Fibroblast of lung (primary cell): ENCODE measurements around the gene RYR1. TPM values are rescaled to one million over a fixed set of nuclear protein-coding genes. Genes with fewer than 3 reads are reported as not detected.

Experiments
- DNase-seq, 2 donors: peaks; one replicate each; pipeline versions ENCODE4 v3.0.0 to v3.0.0-alpha.2; 2010; ENCODE audit warnings: low read depth in 2 of 2
- H2AFZ ChIP-seq: 2 replicates; pipeline ENCODE4 v1.5.1; 2012; ENCODE audit warnings: low read length, control low read depth, inconsistent platforms
- H3K27ac ChIP-seq: 2 replicates; pipeline ENCODE4 v1.5.1; 2011; ENCODE audit warnings: low read length, control low read depth; ENCODE audit not compliant: insufficient read depth
- H3K27me3 ChIP-seq: 2 replicates; pipeline ENCODE4 v1.5.1; 2011; ENCODE audit warnings: mild to moderate bottlenecking, low read length; ENCODE audit not compliant: control insufficient read depth, insufficient read depth
- H3K36me3 ChIP-seq: 2 replicates; pipeline ENCODE4 v1.5.1; 2011; ENCODE audit warnings: low read length; ENCODE audit not compliant: control insufficient read depth, insufficient read depth
- H3K4me1 ChIP-seq: 2 replicates; pipeline ENCODE4 v1.5.1; 2011; ENCODE audit warnings: low read length; ENCODE audit not compliant: control insufficient read depth, insufficient read depth; ENCODE audit errors: extremely low read depth
- H3K4me2 ChIP-seq: 2 replicates; pipeline ENCODE4 v1.5.1; 2011; ENCODE audit warnings: low read length, control low read depth; ENCODE audit not compliant: insufficient read depth; ENCODE audit errors: extremely low read depth
- H3K4me3 ChIP-seq, 4 experiments: fragments of 200-600 bp in 1 of 4; sonication (generic) in 1 of 4; replicated peaks in 1 of 4; 2 replicates each; pipeline ENCODE4 v1.5.1; 2011 to 2016; ENCODE audit warnings: low read length in 4 of 4, low read depth in 3 of 4, mild to moderate bottlenecking in 3 of 4, control low read depth in 2 of 4, inconsistent platforms in 1 of 4, mixed read lengths in 1 of 4; ENCODE audit not compliant: insufficient read depth in 1 of 4; ENCODE audit errors: control extremely low read depth in 1 of 4
- H3K79me2 ChIP-seq: 2 replicates; pipeline ENCODE4 v1.5.1; 2012; ENCODE audit warnings: mild to moderate bottlenecking, low read length, inconsistent platforms; ENCODE audit not compliant: control insufficient read depth, insufficient read depth
- H3K9ac ChIP-seq: 2 replicates; pipeline ENCODE4 v1.5.1; 2011; ENCODE audit warnings: mild to moderate bottlenecking, low read length, control low read depth; ENCODE audit not compliant: insufficient read depth
- H3K9me3 ChIP-seq: 2 replicates; pipeline ENCODE4 v1.5.1; 2012; ENCODE audit warnings: low read depth, low read length; ENCODE audit not compliant: control insufficient read depth, insufficient read depth
- H4K20me1 ChIP-seq: 2 replicates; pipeline ENCODE4 v1.5.1; 2011; ENCODE audit warnings: low read length; ENCODE audit not compliant: control insufficient read depth, insufficient read depth; ENCODE audit errors: extremely low read depth
- CTCF ChIP-seq, 2 donors: IDR thresholded peaks in 1 of 2; conservative IDR thresholded peaks in 1 of 2; 1 replicate in 1 of 2; 2 replicates in 1 of 2; pipeline ENCODE4 v1.5.1; 2011 to 2012; ENCODE audit warnings: low read length in 2 of 2, control low read depth in 1 of 2, inconsistent platforms in 1 of 2, low read depth in 1 of 2, mild to moderate bottlenecking in 1 of 2
- EZH2 ChIP-seq: IDR thresholded peaks from 2 replicates; pipeline ENCODE4 v1.5.1; 2012; ENCODE audit warnings: low read length, control low read depth, mild to moderate bottlenecking; ENCODE audit errors: missing control alignments
- polyA plus RNA-seq, 2 donors: library from polyadenylated mRNA; depleted of rRNA in 1 of 2; stranded (reverse) in 1 of 2; unstranded in 1 of 2; fragments of >200 nt; gene quantifications; 2 replicates each; pipeline ENCODE4 v1.2.1, GENCODE V29; 2011 to 2012; ENCODE audit warnings: missing spikeins in 1 of 2
- total RNA-seq: library from RNA; depleted of rRNA; stranded (reverse); fragments of >200 nt; gene quantifications from 2 replicates; pipeline ENCODE4 v1.2.1, GENCODE V29; 2014

The RYR1 gene
- total and polyA plus RNA-seq, 2 donors (not counting 1 experiment from before 2014, with no cell fraction given): under 0.01 TPM

GRCh38 chr19:38534574-38534973, 101.1 kb downstream of the RYR1 start:
- Histone ChIP-seq H3K4me1 (no peaks in the 10 kb centered on the region), H3K9me3 (no peaks in the 10 kb centered on the region), H2AFZ (no peak overlapping the region), H3K9ac (no peak overlapping the region), H3K4me2 (no peak overlapping the region), H3K4me3 (no peak overlapping the region), H4K20me1 (no peaks in the 10 kb centered on the region), H3K36me3 (no peaks in the 10 kb centered on the region), H3K79me2 (no peaks in the 10 kb centered on the region), H3K27ac (no peak overlapping the region), H3K27me3 (no peaks in the 10 kb centered on the region)
- TF ChIP-seq CTCF (conservative IDR thresholded peaks at IDR 0.05 in 1 of 2, IDR thresholded peaks at IDR 0.05 in 1 of 2; ENCODE audit: low read depth in 1 of 2, low read length in 2 of 2): no peak
- no peak for TF ChIP-seq EZH2
- no peak for DNase-seq

GRCh38 chr19:38535212-38535611, 101.7 kb downstream of the RYR1 start:
- TF ChIP-seq CTCF (conservative IDR thresholded peaks at IDR 0.05 in 1 of 2, IDR thresholded peaks at IDR 0.05 in 1 of 2; ENCODE audit: low read depth in 1 of 2, low read length in 2 of 2) (no peak), EZH2 (no peak)
- no peak for DNase-seq

GRCh38 chr19:38537071-38537936, 103.8 kb downstream of the RYR1 start:
- H2AFZ ChIP-seq: no peak overlapping the region
- H3K27me3 ChIP-seq: no peaks in the 10 kb centered on the region
- TF ChIP-seq CTCF (conservative IDR thresholded peaks at IDR 0.05 in 1 of 2, IDR thresholded peaks at IDR 0.05 in 1 of 2; ENCODE audit: low read depth in 1 of 2, low read length in 2 of 2) (no peak), EZH2 (no peak)
- no peak overlapping the region for H3K27ac ChIP-seq
- H3K4me1 ChIP-seq: no peaks in the 10 kb centered on the region
- H3K9ac ChIP-seq: no peak overlapping the region
- no peaks in the 10 kb centered on the region for H3K9me3 ChIP-seq
- no peaks in the 10 kb centered on the region for H4K20me1 ChIP-seq
- H3K4me2 ChIP-seq: no peak overlapping the region
- no peaks in the 10 kb centered on the region for H3K36me3 ChIP-seq
- DNase-seq: no peak
- no peaks in the 10 kb centered on the region for H3K79me2 ChIP-seq
- no peak overlapping the region for H3K4me3 ChIP-seq

More at GRCh38 chr19:38535212-38535611, 101.7 kb downstream of the RYR1 start:
- H2AFZ ChIP-seq: no peak overlapping the region
- H3K4me1 ChIP-seq: no peaks in the 10 kb centered on the region
- no peak overlapping the region for H3K27ac ChIP-seq
- no peak overlapping the region for H3K4me3 ChIP-seq
- no peaks in the 10 kb centered on the region for H3K79me2 ChIP-seq
- H3K36me3 ChIP-seq: no peaks in the 10 kb centered on the region
- no peak overlapping the region for H3K4me2 ChIP-seq
- no peaks in the 10 kb centered on the region for H4K20me1 ChIP-seq
- no peaks in the 10 kb centered on the region for H3K9me3 ChIP-seq
- no peak overlapping the region for H3K9ac ChIP-seq
- H3K27me3 ChIP-seq: no peaks in the 10 kb centered on the region
